AG04449 (cell line): ENCODE measurements around the gene FKBP4.

ENCODE experiments used
- CTCF ChIA-PET: fragments of 350-600 bp; formaldehyde crosslinking; extraction: SDS; loops from one replicate; lab custom pipeline; 2021; ENCODE audit warnings: antibody characterized with exemption; lab: Yijun Ruan, JAX
- POLR2A ChIA-PET: fragments of 400-600, 350-600 bp; formaldehyde crosslinking; extraction: SDS; loops from one replicate; lab custom pipeline; 2020; ENCODE audit warnings: antibody characterized with exemption, inconsistent platforms; lab: Yijun Ruan, JAX
- DNase-seq: peaks from one replicate; pipeline ENCODE4 v3.0.0-alpha.2; 2010; ENCODE audit warnings: low read depth, low spot score
- H3K4me3 ChIP-seq: 2 replicates; pipeline ENCODE4 v1.5.1; 2011; ENCODE audit warnings: low read depth, mild to moderate bottlenecking, control low read depth, low read length
- TF ChIP-seq, protein P1 (sequence below): IDR thresholded peaks from one replicate; pipeline ENCODE4 v1.5.1; 2011; ENCODE audit warnings: mild to moderate bottlenecking, moderate library complexity, low read length, control low read depth, inconsistent platforms; ENCODE audit not compliant: insufficient read depth; ENCODE audit errors: missing control alignments

Gene FKBP4

DNA sequence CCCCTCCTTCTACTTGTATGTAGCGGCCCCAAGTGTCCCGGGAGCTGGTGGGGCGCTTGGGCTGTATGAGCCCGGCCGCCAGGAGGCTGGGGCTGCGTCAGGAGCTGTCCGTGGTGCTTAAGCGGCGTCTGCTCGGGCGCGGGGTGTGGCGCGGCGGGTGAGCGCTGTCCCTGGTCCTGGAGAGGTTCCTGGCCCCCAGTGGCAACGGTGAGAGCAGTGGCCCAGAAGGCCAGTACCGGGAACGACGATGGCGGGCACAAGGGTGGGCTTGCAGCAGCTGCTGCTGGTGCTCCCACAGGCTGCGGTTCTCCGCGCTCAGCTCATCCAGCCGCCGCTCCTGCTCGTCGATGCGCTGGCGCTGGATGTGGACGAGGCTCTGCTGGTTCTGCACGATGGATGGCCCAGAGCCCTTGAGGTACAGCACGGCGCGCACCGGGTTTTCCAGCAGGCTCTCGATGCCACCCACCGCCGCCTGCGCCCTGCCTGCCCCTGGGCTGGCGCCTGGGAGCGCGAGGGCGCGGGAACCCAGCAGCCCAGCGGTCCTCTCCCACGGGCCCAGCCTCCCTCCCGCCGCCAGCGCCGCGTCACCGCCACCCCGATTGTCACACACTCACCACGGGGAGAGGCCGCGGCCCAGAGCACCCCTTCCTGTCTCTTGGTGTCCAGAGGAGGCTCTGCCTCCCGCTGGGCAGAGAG lies 41.9 kb upstream of the FKBP4 start:
- ChIA-PET CTCF (interaction anchor here (0.6 to 2.1 kb wide), 3 partner anchors 13 to 31 kb away, joined by 3 to 6 read pairs (median 3); no protein-coding TSS in a partner anchor), POLR2A (no interaction called here)
- DNase-seq: no peak
- no peak overlapping the region for H3K4me3 ChIP-seq
- TF ChIP-seq, protein P1, sequence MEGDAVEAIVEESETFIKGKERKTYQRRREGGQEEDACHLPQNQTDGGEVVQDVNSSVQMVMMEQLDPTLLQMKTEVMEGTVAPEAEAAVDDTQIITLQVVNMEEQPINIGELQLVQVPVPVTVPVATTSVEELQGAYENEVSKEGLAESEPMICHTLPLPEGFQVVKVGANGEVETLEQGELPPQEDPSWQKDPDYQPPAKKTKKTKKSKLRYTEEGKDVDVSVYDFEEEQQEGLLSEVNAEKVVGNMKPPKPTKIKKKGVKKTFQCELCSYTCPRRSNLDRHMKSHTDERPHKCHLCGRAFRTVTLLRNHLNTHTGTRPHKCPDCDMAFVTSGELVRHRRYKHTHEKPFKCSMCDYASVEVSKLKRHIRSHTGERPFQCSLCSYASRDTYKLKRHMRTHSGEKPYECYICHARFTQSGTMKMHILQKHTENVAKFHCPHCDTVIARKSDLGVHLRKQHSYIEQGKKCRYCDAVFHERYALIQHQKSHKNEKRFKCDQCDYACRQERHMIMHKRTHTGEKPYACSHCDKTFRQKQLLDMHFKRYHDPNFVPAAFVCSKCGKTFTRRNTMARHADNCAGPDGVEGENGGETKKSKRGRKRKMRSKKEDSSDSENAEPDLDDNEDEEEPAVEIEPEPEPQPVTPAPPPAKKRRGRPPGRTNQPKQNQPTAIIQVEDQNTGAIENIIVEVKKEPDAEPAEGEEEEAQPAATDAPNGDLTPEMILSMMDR: peak; percentile 2

DNA sequence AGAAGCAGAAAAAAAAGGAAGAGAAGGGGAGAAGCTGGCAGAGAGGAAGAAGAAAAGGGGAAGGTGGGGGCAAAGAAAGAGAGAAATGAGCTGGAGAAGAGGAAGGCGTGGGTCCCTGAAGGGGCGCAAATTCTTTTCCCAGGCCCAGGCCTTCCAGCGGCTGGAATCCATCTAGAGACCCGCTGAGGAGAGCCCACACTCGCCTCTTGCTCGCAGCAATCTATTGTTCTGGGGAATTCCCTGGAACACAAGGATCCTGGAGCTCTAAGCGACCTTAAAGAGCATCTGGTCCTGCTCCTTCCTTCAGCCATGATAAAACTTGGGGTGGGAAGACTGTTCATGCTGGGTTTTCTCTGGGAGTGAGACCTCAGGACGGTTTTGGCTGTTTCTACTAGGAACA lies 41.2 kb upstream of the FKBP4 start:
- DNase-seq: no peak
- ChIA-PET POLR2A (no interaction called here), CTCF (interaction anchor here (1.1 to 1.5 kb wide), 2 partner anchors 28 to 31 kb away, joined by 3 to 5 read pairs; no protein-coding TSS in a partner anchor)
- H3K4me3 ChIP-seq: no peak overlapping the region
- TF ChIP-seq, protein P1: no peak

DNA sequence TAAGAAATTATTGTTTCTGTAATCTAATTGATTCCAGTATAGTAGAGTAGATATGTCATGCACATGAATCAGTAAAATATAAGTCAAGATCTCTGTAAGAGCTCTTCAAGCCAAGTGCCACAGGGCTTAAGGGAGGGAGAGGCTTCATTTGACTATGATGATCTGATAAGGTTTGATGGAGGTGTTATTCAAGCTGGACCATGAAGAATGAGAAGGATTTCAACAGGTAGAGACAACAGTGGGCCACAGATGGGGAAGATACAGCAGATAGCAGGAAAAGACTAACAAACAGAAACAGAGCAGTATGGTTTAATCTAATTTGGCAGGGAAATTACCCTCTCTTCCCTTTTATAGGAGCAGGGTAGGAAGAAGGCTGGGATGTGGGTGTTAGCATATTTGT lies 40.6 kb upstream of the FKBP4 start:
- ChIA-PET POLR2A (no interaction called here), CTCF (interaction anchor here (1.1 to 1.9 kb wide), 3 partner anchors 11 to 30 kb away, joined by 3 to 5 read pairs (median 4); no protein-coding TSS in a partner anchor)
- no peak overlapping the region for H3K4me3 ChIP-seq
- DNase-seq: no peak
- TF ChIP-seq, protein P1: no peak

DNA sequence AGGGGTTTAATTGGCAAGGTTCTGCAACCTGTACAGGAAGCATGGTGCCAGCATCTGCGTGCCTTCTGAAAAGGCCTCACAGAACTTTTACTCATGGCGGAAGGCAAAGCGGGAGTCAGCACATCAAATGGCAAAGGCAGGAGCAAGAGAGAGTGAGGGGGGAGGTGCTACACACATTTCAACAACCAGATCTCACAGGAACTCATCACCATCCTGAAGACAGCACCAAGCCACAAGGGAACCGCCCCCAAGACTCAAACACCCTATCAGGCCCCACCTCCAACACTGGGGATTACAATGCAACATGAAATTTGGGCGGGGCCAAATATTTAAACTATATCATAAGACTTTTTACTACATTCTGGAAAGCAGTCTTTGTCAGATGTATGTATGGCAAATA lies 38.0 kb upstream of the FKBP4 start:
- DNase-seq: no peak
- CTCF ChIA-PET: no interaction called here
- TF ChIP-seq, protein P1: no peak
- POLR2A ChIA-PET: no interaction called here
- no peak overlapping the region for H3K4me3 ChIP-seq

DNA sequence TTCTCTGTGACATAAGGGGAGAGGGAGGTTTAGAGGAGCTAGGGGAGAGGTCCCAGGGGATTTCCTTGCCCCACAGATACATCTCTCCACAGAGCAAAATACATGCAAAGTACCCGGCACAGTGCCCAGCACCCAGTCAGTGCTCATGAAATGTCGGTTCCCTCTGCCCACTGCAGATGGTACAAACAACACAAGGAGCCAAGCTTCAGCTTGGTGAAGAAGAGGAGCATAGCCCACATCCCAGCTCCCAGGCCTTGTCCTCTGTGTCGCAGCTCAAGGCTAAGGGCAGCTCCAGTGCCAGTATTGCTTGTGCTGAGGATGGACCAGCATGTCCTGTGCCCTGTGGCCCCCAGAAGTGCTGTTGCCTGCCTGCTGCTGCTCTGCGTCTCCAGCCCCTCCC lies 35.0 kb upstream of the FKBP4 start:
- CTCF ChIA-PET: interaction anchor here (1.7 kb wide), 2 partner anchors 19 to 24 kb away, joined by 5 to 8 read pairs; no protein-coding TSS in a partner anchor
- TF ChIP-seq, protein P1: no peak
- POLR2A ChIA-PET: no interaction called here

DNA sequence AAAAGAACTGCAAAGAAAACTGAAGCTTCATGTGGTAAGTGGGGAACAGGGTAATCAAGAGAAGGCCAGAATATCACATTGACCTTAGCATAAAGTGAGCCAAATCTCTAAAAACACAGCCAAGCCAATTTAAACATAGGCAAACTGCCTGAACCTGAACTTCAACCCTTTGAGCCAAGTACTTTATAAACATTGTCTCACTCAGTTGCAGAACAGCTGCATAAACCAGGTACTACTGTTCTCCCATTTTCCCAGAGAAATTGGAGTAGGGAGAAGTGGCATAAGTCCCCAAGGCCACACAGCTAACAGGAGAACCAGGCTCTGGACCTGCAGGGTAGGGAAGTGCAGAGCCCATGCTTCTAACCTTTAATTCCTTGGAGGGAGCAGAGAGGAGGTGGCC lies 30.4 kb upstream of the FKBP4 start:
- CTCF ChIA-PET: interaction anchor here (1.1 to 1.6 kb wide), 4 partner anchors 9 to 20 kb away, joined by 3 to 11 read pairs (median 4); no protein-coding TSS in a partner anchor

More for the DNA sequence above, 35.0 kb upstream of the FKBP4 start:
- H3K4me3 ChIP-seq: no peak overlapping the region
- DNase-seq: no peak

More for the DNA sequence above, 30.4 kb upstream of the FKBP4 start:
- POLR2A ChIA-PET: no interaction called here
- no peak overlapping the region for H3K4me3 ChIP-seq
- DNase-seq: no peak
- TF ChIP-seq, protein P1: no peak
